Fibroblast of lung (primary cell): ENCODE measurements around the gene SLC25A44. TPM values are rescaled to one million over a fixed set of nuclear protein-coding genes. Genes with fewer than 3 reads are reported as not detected.

Experiments used
- DNase-seq, 2 donors: peaks; one replicate each; pipeline versions ENCODE4 v3.0.0 to v3.0.0-alpha.2; 2010; ENCODE audit warnings: low read depth in 2 of 2
- H2AFZ ChIP-seq: 2 replicates; pipeline ENCODE4 v1.5.1; 2012; ENCODE audit warnings: low read length, control low read depth, inconsistent platforms
- H3K27ac ChIP-seq: 2 replicates; pipeline ENCODE4 v1.5.1; 2011; ENCODE audit warnings: low read length, control low read depth; ENCODE audit not compliant: insufficient read depth
- H3K27me3 ChIP-seq: 2 replicates; pipeline ENCODE4 v1.5.1; 2011; ENCODE audit warnings: mild to moderate bottlenecking, low read length; ENCODE audit not compliant: control insufficient read depth, insufficient read depth
- H3K36me3 ChIP-seq: 2 replicates; pipeline ENCODE4 v1.5.1; 2011; ENCODE audit warnings: low read length; ENCODE audit not compliant: control insufficient read depth, insufficient read depth
- H3K4me1 ChIP-seq: 2 replicates; pipeline ENCODE4 v1.5.1; 2011; ENCODE audit warnings: low read length; ENCODE audit not compliant: control insufficient read depth, insufficient read depth; ENCODE audit errors: extremely low read depth
- H3K4me2 ChIP-seq: 2 replicates; pipeline ENCODE4 v1.5.1; 2011; ENCODE audit warnings: low read length, control low read depth; ENCODE audit not compliant: insufficient read depth; ENCODE audit errors: extremely low read depth
- H3K4me3 ChIP-seq, 4 experiments: fragments of 200-600 bp in 1 of 4; sonication (generic) in 1 of 4; replicated peaks in 1 of 4; 2 replicates each; pipeline ENCODE4 v1.5.1; 2011 to 2016; ENCODE audit warnings: low read length in 4 of 4, low read depth in 3 of 4, mild to moderate bottlenecking in 3 of 4, control low read depth in 2 of 4, inconsistent platforms in 1 of 4, mixed read lengths in 1 of 4; ENCODE audit not compliant: insufficient read depth in 1 of 4; ENCODE audit errors: control extremely low read depth in 1 of 4
- H3K79me2 ChIP-seq: 2 replicates; pipeline ENCODE4 v1.5.1; 2012; ENCODE audit warnings: mild to moderate bottlenecking, low read length, inconsistent platforms; ENCODE audit not compliant: control insufficient read depth, insufficient read depth
- H3K9ac ChIP-seq: 2 replicates; pipeline ENCODE4 v1.5.1; 2011; ENCODE audit warnings: mild to moderate bottlenecking, low read length, control low read depth; ENCODE audit not compliant: insufficient read depth
- H3K9me3 ChIP-seq: 2 replicates; pipeline ENCODE4 v1.5.1; 2012; ENCODE audit warnings: low read depth, low read length; ENCODE audit not compliant: control insufficient read depth, insufficient read depth
- H4K20me1 ChIP-seq: 2 replicates; pipeline ENCODE4 v1.5.1; 2011; ENCODE audit warnings: low read length; ENCODE audit not compliant: control insufficient read depth, insufficient read depth; ENCODE audit errors: extremely low read depth
- EZH2 ChIP-seq: IDR thresholded peaks from 2 replicates; pipeline ENCODE4 v1.5.1; 2012; ENCODE audit warnings: low read length, control low read depth, mild to moderate bottlenecking; ENCODE audit errors: missing control alignments
- polyA plus RNA-seq, 2 donors: library from polyadenylated mRNA; depleted of rRNA in 1 of 2; stranded (reverse) in 1 of 2; unstranded in 1 of 2; fragments of >200 nt; gene quantifications; 2 replicates each; pipeline ENCODE4 v1.2.1, GENCODE V29; 2011 to 2012; ENCODE audit warnings: missing spikeins in 1 of 2
- total RNA-seq: library from RNA; depleted of rRNA; stranded (reverse); fragments of >200 nt; gene quantifications from 2 replicates; pipeline ENCODE4 v1.2.1, GENCODE V29; 2014
- TF ChIP-seq, protein P1 (sequence below), 2 donors: IDR thresholded peaks in 1 of 2; conservative IDR thresholded peaks in 1 of 2; 1 replicate in 1 of 2; 2 replicates in 1 of 2; pipeline ENCODE4 v1.5.1; 2011 to 2012; ENCODE audit warnings: low read length in 2 of 2, control low read depth in 1 of 2, inconsistent platforms in 1 of 2, low read depth in 1 of 2, mild to moderate bottlenecking in 1 of 2

The SLC25A44 gene
- total and polyA plus RNA-seq, 2 donors (not counting 1 experiment from before 2014, with no cell fraction given), result 8.4 to 32.1 TPM

- Histone ChIP-seq H3K4me1 (no peaks in the 10 kb centered on the region), H3K9me3 (no peaks in the 10 kb centered on the region), H2AFZ (no peak overlapping the region), H3K9ac (no peak overlapping the region), H4K20me1 (no peaks in the 10 kb centered on the region), H3K36me3 (peaks cover 5% of the 10 kb centered on the region), H3K79me2 (peaks cover 9% of the 10 kb centered on the region), H3K27me3 (no peaks in the 10 kb centered on the region), H3K4me2 (no peak overlapping the region), H3K4me3 (no peak overlapping the region), H3K27ac (no peak overlapping the region)
- no peak for DNase-seq
- TF ChIP-seq, protein P1, sequence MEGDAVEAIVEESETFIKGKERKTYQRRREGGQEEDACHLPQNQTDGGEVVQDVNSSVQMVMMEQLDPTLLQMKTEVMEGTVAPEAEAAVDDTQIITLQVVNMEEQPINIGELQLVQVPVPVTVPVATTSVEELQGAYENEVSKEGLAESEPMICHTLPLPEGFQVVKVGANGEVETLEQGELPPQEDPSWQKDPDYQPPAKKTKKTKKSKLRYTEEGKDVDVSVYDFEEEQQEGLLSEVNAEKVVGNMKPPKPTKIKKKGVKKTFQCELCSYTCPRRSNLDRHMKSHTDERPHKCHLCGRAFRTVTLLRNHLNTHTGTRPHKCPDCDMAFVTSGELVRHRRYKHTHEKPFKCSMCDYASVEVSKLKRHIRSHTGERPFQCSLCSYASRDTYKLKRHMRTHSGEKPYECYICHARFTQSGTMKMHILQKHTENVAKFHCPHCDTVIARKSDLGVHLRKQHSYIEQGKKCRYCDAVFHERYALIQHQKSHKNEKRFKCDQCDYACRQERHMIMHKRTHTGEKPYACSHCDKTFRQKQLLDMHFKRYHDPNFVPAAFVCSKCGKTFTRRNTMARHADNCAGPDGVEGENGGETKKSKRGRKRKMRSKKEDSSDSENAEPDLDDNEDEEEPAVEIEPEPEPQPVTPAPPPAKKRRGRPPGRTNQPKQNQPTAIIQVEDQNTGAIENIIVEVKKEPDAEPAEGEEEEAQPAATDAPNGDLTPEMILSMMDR (conservative IDR thresholded peaks at IDR 0.05 in 1 of 2, IDR thresholded peaks at IDR 0.05 in 1 of 2; ENCODE audit: low read depth in 1 of 2, low read length in 2 of 2), result no peak
- no peak for TF ChIP-seq EZH2
Measured at GRCh38 chr1:156204686-156205085, 10.8 kb downstream of the SLC25A44 start.

- Histone ChIP-seq H3K4me1 (peaks cover 2% of the 10 kb centered on the region), H3K36me3 (peaks cover 7% of the 10 kb centered on the region), H3K4me2 (no peak overlapping the region), H3K9ac (no peak overlapping the region), H2AFZ (no peak overlapping the region), H3K4me3 (no peak overlapping the region), H3K79me2 (peaks cover 2% of the 10 kb centered on the region), H3K27me3 (no peaks in the 10 kb centered on the region), H3K27ac (no peak overlapping the region), H4K20me1 (no peaks in the 10 kb centered on the region), H3K9me3 (no peaks in the 10 kb centered on the region)
- TF ChIP-seq, protein P1 (conservative IDR thresholded peaks at IDR 0.05 in 1 of 2, IDR thresholded peaks at IDR 0.05 in 1 of 2; ENCODE audit: low read depth in 1 of 2, low read length in 2 of 2), result no peak
- no peak for TF ChIP-seq EZH2
- no peak for DNase-seq
Measured at GRCh38 chr1:156211243-156211642, 17.3 kb downstream of the SLC25A44 start.

DNA sequence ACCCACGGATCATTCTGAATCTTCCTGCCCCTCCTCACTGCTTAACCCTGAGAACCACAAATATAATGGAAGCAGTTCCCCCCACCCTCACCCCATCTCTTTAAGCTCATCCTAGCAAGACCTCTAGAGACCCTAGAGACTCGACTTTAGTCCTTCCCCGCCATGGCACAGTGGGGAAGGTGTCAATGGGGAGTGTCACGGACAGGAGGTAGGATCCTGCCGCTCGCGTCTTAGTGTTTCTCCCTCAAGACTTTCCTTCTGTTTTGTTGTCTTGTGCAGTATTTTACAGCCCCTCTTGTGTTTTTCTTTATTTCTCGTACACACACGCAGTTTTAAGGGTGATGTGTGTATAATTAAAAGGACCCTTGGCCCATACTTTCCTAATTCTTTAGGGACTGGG lies 18.2 kb downstream of the SLC25A44 start:
- TF ChIP-seq EZH2, result no peak
- TF ChIP-seq, protein P1 (conservative IDR thresholded peaks at IDR 0.05 in 1 of 2, IDR thresholded peaks at IDR 0.05 in 1 of 2; ENCODE audit: low read depth in 1 of 2, low read length in 2 of 2), result no peak
- no peak overlapping the region for H2AFZ ChIP-seq

More for the DNA sequence above, 18.2 kb downstream of the SLC25A44 start:
- no peak for DNase-seq
- H3K36me3 ChIP-seq, result peaks cover 7% of the 10 kb centered on the region
- H4K20me1 ChIP-seq, result no peaks in the 10 kb centered on the region
- H3K9ac ChIP-seq, result no peak overlapping the region
- H3K27ac ChIP-seq, result peak overlapping the region; percentile 97
- H3K27me3 ChIP-seq, result no peaks in the 10 kb centered on the region
- peak overlapping the region; percentile 55 for H3K4me2 ChIP-seq
- H3K4me3 ChIP-seq, result peak overlapping the region in 2 of 4 experiments; percentile 74 to 95
- peaks cover 2% of the 10 kb centered on the region for H3K79me2 ChIP-seq
- H3K9me3 ChIP-seq, result no peaks in the 10 kb centered on the region
- H3K4me1 ChIP-seq, result peaks cover 2% of the 10 kb centered on the region
